HL-60 (cell line): ENCODE measurements around the gene IGSF22.
"Not testable (repeated sequence)": the region's sequence is repeated elsewhere in the genome, so short reads cannot be mapped to it uniquely, and the experiment has no call there.

Experiments
- DNase-seq, 2 experiments: peaks; one replicate each; pipeline ENCODE4 v3.0.0-alpha.2; 2010 to 2020; ENCODE audit warnings: low read depth in 1 of 2, low spot score in 1 of 2
- H3K27ac ChIP-seq: fragments of 250-450 bp; sonication (Bioruptor Pico); replicated peaks from 2 replicates; pipeline ENCODE4 v1.5.1; 2020; ENCODE audit warnings: mild to moderate bottlenecking, moderate library complexity
- H3K27me3 ChIP-seq: fragments of 250-450 bp; sonication (Bioruptor Pico); 2 replicates; pipeline ENCODE4 v1.5.1; 2021; ENCODE audit warnings: mild to moderate bottlenecking, moderate library complexity; ENCODE audit not compliant: insufficient read depth, poor library complexity, severe bottlenecking
- H3K4me3 ChIP-seq: replicated peaks from 2 replicates; pipeline ENCODE4 v1.5.1; 2011; ENCODE audit warnings: mild to moderate bottlenecking, control low read depth, low read length; ENCODE audit not compliant: insufficient read depth
- GABPA ChIP-seq: IDR thresholded peaks from 2 replicates; pipeline ENCODE4 v1.6.1; 2012; ENCODE audit warnings: low read depth
- POLR2AphosphoS5 ChIP-seq: IDR thresholded peaks from 2 replicates; pipeline ENCODE4 v1.6.1; 2012; ENCODE audit warnings: low read depth
- SPI1 ChIP-seq: IDR thresholded peaks from 2 replicates; pipeline ENCODE4 v1.6.1; 2012; ENCODE audit warnings: low read depth, mild to moderate bottlenecking, borderline replicate concordance
- TF ChIP-seq, protein P1 (sequence below): IDR thresholded peaks from 2 replicates; pipeline ENCODE4 v1.6.1; 2012; ENCODE audit warnings: low read depth; ENCODE audit not compliant: insufficient replicate concordance
- TF ChIP-seq, protein P2 (sequence below): IDR thresholded peaks from one replicate; pipeline ENCODE4 v1.5.1; 2011; ENCODE audit warnings: low read length, control low read depth, inconsistent platforms; ENCODE audit not compliant: insufficient read depth

IGSF22 gene

DNA sequence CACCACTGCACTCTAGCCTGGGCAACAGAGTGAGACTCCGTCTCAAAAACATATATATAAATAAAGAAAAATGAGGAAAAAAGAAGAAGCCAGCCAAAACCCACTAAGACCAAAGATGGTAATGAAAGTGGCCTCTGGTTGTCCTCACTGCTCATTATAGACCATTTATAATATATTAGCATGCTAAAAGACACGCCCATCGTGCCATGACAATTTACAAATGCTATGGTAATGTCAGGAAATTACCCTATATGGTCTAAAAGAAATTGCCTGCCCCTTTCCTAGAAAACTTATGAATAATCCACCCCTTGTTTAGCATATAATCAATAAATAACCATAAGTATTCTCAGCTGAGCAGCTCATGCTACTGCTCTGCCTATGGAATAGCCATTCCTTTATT, 43.5 kb downstream of the IGSF22 start:
- H3K4me3 ChIP-seq: no peak overlapping the region
- TF ChIP-seq, protein P1, sequence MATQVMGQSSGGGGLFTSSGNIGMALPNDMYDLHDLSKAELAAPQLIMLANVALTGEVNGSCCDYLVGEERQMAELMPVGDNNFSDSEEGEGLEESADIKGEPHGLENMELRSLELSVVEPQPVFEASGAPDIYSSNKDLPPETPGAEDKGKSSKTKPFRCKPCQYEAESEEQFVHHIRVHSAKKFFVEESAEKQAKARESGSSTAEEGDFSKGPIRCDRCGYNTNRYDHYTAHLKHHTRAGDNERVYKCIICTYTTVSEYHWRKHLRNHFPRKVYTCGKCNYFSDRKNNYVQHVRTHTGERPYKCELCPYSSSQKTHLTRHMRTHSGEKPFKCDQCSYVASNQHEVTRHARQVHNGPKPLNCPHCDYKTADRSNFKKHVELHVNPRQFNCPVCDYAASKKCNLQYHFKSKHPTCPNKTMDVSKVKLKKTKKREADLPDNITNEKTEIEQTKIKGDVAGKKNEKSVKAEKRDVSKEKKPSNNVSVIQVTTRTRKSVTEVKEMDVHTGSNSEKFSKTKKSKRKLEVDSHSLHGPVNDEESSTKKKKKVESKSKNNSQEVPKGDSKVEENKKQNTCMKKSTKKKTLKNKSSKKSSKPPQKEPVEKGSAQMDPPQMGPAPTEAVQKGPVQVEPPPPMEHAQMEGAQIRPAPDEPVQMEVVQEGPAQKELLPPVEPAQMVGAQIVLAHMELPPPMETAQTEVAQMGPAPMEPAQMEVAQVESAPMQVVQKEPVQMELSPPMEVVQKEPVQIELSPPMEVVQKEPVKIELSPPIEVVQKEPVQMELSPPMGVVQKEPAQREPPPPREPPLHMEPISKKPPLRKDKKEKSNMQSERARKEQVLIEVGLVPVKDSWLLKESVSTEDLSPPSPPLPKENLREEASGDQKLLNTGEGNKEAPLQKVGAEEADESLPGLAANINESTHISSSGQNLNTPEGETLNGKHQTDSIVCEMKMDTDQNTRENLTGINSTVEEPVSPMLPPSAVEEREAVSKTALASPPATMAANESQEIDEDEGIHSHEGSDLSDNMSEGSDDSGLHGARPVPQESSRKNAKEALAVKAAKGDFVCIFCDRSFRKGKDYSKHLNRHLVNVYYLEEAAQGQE: no peak
- TF ChIP-seq, protein P2, sequence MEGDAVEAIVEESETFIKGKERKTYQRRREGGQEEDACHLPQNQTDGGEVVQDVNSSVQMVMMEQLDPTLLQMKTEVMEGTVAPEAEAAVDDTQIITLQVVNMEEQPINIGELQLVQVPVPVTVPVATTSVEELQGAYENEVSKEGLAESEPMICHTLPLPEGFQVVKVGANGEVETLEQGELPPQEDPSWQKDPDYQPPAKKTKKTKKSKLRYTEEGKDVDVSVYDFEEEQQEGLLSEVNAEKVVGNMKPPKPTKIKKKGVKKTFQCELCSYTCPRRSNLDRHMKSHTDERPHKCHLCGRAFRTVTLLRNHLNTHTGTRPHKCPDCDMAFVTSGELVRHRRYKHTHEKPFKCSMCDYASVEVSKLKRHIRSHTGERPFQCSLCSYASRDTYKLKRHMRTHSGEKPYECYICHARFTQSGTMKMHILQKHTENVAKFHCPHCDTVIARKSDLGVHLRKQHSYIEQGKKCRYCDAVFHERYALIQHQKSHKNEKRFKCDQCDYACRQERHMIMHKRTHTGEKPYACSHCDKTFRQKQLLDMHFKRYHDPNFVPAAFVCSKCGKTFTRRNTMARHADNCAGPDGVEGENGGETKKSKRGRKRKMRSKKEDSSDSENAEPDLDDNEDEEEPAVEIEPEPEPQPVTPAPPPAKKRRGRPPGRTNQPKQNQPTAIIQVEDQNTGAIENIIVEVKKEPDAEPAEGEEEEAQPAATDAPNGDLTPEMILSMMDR: no peak
- TF ChIP-seq SPI1 (no peak), GABPA (no peak), POLR2AphosphoS5 (no peak)
- no peak for DNase-seq
- H3K27me3 ChIP-seq: no peaks in the 10 kb centered on the region
- no peak overlapping the region for H3K27ac ChIP-seq

DNA sequence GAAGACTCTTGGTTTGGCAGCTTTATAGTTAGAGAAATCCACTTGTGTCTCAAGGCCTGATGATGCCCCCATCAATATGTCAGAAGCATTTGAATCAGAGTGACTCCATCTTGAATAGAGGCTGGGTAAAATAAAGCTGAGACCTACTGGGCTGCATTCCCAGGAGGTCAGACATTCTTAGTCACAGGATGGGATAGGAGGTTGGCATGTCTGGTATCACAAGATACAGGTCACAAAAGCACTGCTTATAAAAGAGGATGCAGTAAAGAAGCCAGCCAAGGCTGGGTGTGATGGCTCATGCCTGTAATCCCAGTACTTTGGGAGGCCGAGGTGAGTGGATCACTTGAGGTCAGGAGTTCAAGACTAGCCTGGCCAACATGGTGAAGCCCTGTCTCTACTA, 44.0 kb downstream of the IGSF22 start:
- not testable (repeated sequence) for DNase-seq, H3K27ac ChIP-seq, H3K27me3 ChIP-seq, H3K4me3 ChIP-seq

DNA sequence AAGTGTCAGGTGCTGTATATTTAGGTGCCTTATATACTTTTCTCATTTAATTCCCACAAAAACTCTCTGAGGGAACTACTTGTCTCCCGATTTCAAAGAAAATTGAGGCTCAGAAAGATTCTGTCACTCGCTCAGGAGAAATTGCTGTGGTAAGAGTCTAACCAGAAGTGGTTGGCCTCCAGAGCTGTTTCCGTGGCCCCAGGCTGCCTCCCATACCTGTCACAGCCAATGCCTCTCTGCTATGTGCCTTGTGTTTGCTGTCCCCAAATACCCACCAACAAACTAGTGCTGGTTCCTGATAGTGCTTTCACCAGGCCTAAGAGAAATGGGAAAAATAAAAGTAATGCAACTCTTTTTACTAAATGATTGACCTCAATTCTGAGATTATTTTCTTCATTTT, 48.4 kb downstream of the IGSF22 start:
- Histone ChIP-seq H3K27me3 (no peaks in the 10 kb centered on the region), H3K4me3 (no peak overlapping the region), H3K27ac (no peak overlapping the region)
- no peak for DNase-seq
- TF ChIP-seq, protein P1: no peak
- TF ChIP-seq GABPA (no peak), POLR2AphosphoS5 (no peak), SPI1 (no peak)
- TF ChIP-seq, protein P2: no peak

DNA sequence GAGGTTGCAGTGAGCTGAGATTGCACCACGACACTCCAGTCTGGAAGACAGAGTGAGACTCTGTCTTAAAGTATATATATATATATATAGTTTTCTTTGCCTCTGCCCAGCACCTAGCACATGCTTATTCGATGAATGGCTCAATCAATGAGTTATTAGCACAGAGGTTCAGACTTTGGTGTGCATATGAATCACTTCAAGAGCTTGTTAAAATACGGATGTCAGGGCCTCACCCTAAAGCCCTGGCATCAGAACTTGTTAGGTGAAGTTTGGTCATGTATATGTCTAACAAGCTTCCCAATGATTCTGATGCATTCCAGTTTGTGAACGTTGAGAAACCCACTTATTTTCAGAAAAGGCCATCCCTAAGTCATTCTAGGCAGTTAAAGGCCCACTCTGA, 49.2 kb downstream of the IGSF22 start:
- Histone ChIP-seq H3K27ac (no peak overlapping the region), H3K27me3 (no peaks in the 10 kb centered on the region), H3K4me3 (no peak overlapping the region)
- TF ChIP-seq, protein P2: no peak
- TF ChIP-seq SPI1 (no peak), GABPA (no peak), POLR2AphosphoS5 (no peak)
- TF ChIP-seq, protein P1: no peak
- DNase-seq: no peak

DNA sequence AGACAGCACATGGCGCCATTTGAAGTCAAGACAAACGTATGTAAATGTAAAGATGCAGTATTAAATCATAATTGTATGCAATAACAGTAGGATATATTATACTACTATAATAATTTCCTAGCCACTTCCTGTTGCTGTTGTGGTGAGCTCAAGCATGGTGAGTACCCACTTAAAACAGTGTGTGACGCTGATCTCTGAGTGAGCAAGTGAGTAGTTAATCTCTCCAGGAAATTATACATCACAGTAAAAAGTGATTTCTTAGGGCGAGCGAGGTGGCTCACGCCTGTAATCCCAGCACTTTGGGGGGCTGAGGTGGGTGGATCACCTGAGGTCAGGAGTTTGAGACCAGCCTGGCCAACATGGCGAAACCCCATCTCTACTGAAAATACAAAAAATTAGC, 53.8 kb downstream of the IGSF22 start:
- not testable (repeated sequence) for H3K27ac ChIP-seq, DNase-seq, H3K4me3 ChIP-seq, H3K27me3 ChIP-seq
